NT2/D1 (cell line): ENCODE data around the gene PSEN1.
A peak's percentile ranks its signal among the peaks of the same experiment; 100 is the strongest.

Experiments used
- DNase-seq: peaks from one replicate; pipeline ENCODE4 v3.0.0-alpha.2; 2011; ENCODE audit warnings: low read depth, low spot score
- H3K27me3 ChIP-seq: 2 replicates; pipeline ENCODE4 v1.6.0; 2011; ENCODE audit warnings: mild to moderate bottlenecking; ENCODE audit not compliant: insufficient read length, insufficient read depth
- H3K36me3 ChIP-seq: 2 replicates; pipeline ENCODE4 v1.6.1; 2011; ENCODE audit warnings: mild to moderate bottlenecking, low read length, mixed read lengths; ENCODE audit not compliant: insufficient read depth, insufficient read length
- H3K4me1 ChIP-seq: 2 replicates; pipeline ENCODE4 v1.5.1; 2011; ENCODE audit not compliant: insufficient read depth, insufficient read length
- H3K4me3 ChIP-seq: 2 replicates; pipeline ENCODE4 v1.5.1; 2011; ENCODE audit warnings: low read depth; ENCODE audit not compliant: insufficient read length
- H3K9ac ChIP-seq: 2 replicates; pipeline ENCODE4 v1.6.0; 2011; ENCODE audit warnings: low read depth; ENCODE audit not compliant: insufficient read length
- H3K9me3 ChIP-seq: 2 replicates; pipeline ENCODE4 v1.5.1; 2011; ENCODE audit warnings: mild to moderate bottlenecking, low read length; ENCODE audit not compliant: insufficient read depth
- SUZ12 ChIP-seq: IDR thresholded peaks from 2 replicates; pipeline ENCODE4 v1.6.1; 2011; ENCODE audit not compliant: insufficient read length, insufficient read depth; ENCODE audit errors: extremely low read depth
- YY1 ChIP-seq: IDR thresholded peaks from 2 replicates; pipeline ENCODE4 v1.6.1; 2011; ENCODE audit not compliant: insufficient read length, insufficient read depth
- ZNF274 ChIP-seq: IDR thresholded peaks from 2 replicates; pipeline ENCODE4 v1.6.1; 2011; ENCODE audit warnings: mild to moderate bottlenecking, low read depth, low read length

The PSEN1 gene

GRCh38 chr14:73241481-73242165, 105.3 kb downstream of the PSEN1 start:
- no peak for DNase-seq

DNA sequence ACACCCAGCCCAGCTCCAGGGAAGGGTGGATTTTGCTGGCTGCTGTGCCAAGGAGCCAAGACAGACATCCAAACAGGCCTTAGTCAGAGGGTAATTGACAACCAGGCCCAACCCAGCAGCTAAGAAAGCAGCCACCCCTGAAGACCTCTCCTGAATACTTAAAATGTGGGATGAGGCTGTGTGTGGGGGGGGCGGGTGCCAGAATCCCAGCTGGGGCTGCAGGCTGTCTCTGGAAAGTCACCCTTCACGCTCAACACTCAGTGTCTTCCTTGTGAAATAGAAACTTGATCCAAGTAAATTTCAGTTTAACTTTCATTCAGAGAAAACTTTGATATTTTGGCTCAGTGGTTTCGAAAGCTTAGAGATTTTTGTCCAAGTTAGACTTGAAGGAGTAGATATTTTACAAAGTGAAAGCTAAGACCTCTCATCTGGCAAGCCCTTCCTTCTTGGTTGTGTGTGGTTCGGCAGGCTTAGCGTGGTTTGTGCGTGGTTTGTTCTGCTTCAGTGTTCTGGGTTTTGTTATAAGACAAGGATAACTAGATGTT, 106.1 kb downstream of the PSEN1 start:
- no peak for DNase-seq
- peak overlapping the region; percentile 61 for H3K9ac ChIP-seq
- H3K27me3 ChIP-seq = peaks cover 35% of the 10 kb centered on the region
- H3K9me3 ChIP-seq = no peaks in the 10 kb centered on the region
- H3K4me3 ChIP-seq = no peak overlapping the region
- peaks cover 19% of the 10 kb centered on the region for H3K4me1 ChIP-seq
- no peaks in the 10 kb centered on the region for H3K36me3 ChIP-seq
- TF ChIP-seq SUZ12 (no peak), YY1 (no peak), ZNF274 (no peak)

More at GRCh38 chr14:73241481-73242165, 105.3 kb downstream of the PSEN1 start:
- H3K4me3 ChIP-seq = no peak overlapping the region
- H3K36me3 ChIP-seq = no peaks in the 10 kb centered on the region
- H3K27me3 ChIP-seq = peaks cover 43% of the 10 kb centered on the region
- TF ChIP-seq SUZ12 (no peak), ZNF274 (no peak), YY1 (no peak)
- H3K4me1 ChIP-seq = peaks cover 19% of the 10 kb centered on the region
- H3K9ac ChIP-seq = peak overlapping the region; percentile 61
- H3K9me3 ChIP-seq = no peaks in the 10 kb centered on the region

GRCh38 chr14:73243341-73243740, 107.0 kb downstream of the PSEN1 start:
- Histone ChIP-seq H3K4me1 (peaks cover 18% of the 10 kb centered on the region), H3K9ac (no peak overlapping the region), H3K36me3 (no peaks in the 10 kb centered on the region), H3K27me3 (peaks cover 25% of the 10 kb centered on the region), H3K9me3 (no peaks in the 10 kb centered on the region), H3K4me3 (no peak overlapping the region)
- TF ChIP-seq SUZ12 (no peak), YY1 (no peak)
- no peak for DNase-seq

DNA sequence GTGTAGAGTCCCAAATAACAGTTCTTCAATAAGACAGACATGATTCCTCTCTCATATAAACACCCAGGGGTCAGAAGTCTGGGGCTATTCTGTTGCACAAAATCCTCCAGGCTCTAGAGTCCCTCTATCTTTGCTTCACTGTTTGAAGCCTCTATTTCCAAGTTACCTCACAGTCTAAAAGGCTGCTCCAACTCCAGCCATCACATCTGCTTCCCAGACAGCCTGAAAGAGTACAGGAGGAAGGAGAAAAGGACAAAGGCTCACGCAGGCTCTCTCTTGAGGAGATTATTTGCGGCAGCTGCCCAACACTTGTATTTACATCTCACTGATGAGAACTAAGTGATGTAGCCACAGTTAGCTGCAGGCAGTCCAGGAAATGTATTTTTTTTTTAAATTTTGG, 107.4 kb downstream of the PSEN1 start:
- Histone ChIP-seq H3K36me3 (no peaks in the 10 kb centered on the region), H3K27me3 (peaks cover 21% of the 10 kb centered on the region), H3K4me1 (peaks cover 14% of the 10 kb centered on the region), H3K9me3 (no peaks in the 10 kb centered on the region), H3K9ac (no peak overlapping the region), H3K4me3 (no peak overlapping the region)
- no peak for DNase-seq
- TF ChIP-seq ZNF274 (no peak), YY1 (no peak), SUZ12 (no peak)

- no peak overlapping the region for H3K9ac ChIP-seq
- no peak for DNase-seq
- H3K4me1 ChIP-seq = peaks cover 10% of the 10 kb centered on the region
- no peaks in the 10 kb centered on the region for H3K36me3 ChIP-seq
- peaks cover 12% of the 10 kb centered on the region for H3K27me3 ChIP-seq
- H3K9me3 ChIP-seq = no peaks in the 10 kb centered on the region
- H3K4me3 ChIP-seq = no peak overlapping the region
- TF ChIP-seq SUZ12 = no peak
- TF ChIP-seq ZNF274 = no peak
These were observed 108.4 kb downstream of the PSEN1 start for GRCh38 chr14:73244541-73245290.

DNA sequence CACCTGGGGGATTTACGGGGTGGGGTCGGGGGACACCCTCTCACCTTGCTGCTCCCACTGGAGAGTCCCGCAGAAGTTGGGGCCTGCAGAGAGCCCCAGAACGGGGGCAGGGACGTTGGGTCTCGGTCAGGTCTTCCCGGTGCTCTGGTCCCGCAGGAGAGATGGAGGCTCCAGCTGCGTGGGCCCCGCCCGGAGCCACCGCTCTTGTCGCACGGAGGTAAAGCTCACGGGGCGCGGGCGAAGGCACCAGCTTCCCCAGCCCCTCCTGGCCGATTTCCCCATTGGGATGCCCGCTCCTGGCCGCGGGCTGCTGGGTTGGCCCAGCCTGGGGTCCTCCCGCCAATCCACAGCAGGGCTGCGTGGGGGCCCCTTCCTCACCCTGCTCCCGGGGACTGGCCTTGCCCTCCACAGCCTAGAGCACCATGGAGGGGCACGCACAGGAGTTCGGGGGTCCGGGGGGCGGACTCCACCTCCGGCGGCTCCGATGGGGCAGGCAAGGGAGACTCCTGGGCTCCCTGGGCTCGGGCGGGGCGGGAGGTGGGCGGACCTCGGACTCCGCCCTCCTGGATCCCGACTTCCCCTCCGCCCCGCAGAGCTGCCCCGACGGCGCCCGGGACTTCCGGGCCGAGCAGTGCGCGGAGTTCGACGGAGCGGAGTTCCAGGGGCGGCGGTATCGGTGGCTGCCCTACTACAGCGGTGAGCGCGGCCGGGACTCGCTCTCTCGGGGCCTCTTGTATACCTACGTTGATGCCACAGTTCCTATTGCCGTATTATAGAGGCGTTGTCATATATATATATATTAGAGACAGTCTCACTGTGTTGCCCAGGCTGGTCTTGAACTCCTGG, 109.4 kb downstream of the PSEN1 start:
- Histone ChIP-seq H3K9me3 (no peaks in the 10 kb centered on the region), H3K36me3 (no peaks in the 10 kb centered on the region), H3K4me1 (peaks cover 13% of the 10 kb centered on the region), H3K27me3 (peaks cover 3% of the 10 kb centered on the region), H3K4me3 (no peak overlapping the region), H3K9ac (no peak overlapping the region)
- TF ChIP-seq YY1 = no peak
- no peak for TF ChIP-seq SUZ12
- no peak for DNase-seq

- Histone ChIP-seq H3K27me3 (no peaks in the 10 kb centered on the region), H3K36me3 (no peaks in the 10 kb centered on the region), H3K4me1 (peaks cover 13% of the 10 kb centered on the region), H3K4me3 (no peak overlapping the region), H3K9ac (no peak overlapping the region), H3K9me3 (no peaks in the 10 kb centered on the region)
- TF ChIP-seq SUZ12 (no peak), ZNF274 (no peak), YY1 (no peak)
- DNase-seq = no peak
These were observed 110.3 kb downstream of the PSEN1 start for GRCh38 chr14:73246387-73247150.
